Measurements from ENCODE around the gene SURF4. TPM values are rescaled to one million over a fixed set of nuclear protein-coding genes. Genes with fewer than 3 reads are reported as not detected.

SURF4 gene
- total RNA-seq, 1 donor from 2014 or later, result 188 TPM

- Histone ChIP-seq H3K27me3 (ENCODE audit: control insufficient read depth, insufficient read depth, low read length) (no peaks in the 10 kb centered on the region), H3K4me3 (ENCODE audit: low read depth, low read length) (no peak overlapping the region), H3K36me3 (ENCODE audit: control insufficient read depth, insufficient read depth, low read length) (peaks cover 2% of the 10 kb centered on the region)
- DNase-seq (ENCODE audit: low read depth), result no peak
- TF ChIP-seq, protein P1, sequence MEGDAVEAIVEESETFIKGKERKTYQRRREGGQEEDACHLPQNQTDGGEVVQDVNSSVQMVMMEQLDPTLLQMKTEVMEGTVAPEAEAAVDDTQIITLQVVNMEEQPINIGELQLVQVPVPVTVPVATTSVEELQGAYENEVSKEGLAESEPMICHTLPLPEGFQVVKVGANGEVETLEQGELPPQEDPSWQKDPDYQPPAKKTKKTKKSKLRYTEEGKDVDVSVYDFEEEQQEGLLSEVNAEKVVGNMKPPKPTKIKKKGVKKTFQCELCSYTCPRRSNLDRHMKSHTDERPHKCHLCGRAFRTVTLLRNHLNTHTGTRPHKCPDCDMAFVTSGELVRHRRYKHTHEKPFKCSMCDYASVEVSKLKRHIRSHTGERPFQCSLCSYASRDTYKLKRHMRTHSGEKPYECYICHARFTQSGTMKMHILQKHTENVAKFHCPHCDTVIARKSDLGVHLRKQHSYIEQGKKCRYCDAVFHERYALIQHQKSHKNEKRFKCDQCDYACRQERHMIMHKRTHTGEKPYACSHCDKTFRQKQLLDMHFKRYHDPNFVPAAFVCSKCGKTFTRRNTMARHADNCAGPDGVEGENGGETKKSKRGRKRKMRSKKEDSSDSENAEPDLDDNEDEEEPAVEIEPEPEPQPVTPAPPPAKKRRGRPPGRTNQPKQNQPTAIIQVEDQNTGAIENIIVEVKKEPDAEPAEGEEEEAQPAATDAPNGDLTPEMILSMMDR (IDR thresholded peaks at IDR 0.05; ENCODE audit: insufficient read depth, low read length, poor library complexity, severe bottlenecking), result no peak
Observed at GRCh38 chr9:133367778-133368177, 8.1 kb downstream of the SURF4 start.

DNA sequence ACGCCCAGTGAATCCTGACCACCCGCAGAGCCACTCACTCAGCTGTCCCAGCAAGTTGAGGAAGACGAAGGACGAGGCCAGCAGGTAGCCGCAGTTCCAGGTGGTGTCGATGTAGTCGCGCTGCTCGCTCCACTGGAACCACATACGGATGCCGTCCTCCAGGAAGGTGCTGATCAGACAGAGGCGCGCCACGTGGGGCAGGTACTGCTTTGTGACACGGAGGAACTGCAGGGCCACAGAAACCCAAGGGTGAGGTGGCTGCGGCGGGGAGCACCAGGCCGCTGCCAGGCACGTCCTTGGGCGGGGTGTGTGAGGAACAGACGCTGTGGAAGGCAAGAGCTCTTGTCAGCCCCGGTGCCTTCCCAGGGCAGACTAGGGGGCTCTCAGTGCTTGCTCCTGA lies 8.6 kb downstream of the SURF4 start:
- H3K4me3 ChIP-seq (ENCODE audit: low read depth, low read length), result no peak overlapping the region
- TF ChIP-seq, protein P1 (IDR thresholded peaks at IDR 0.05; ENCODE audit: insufficient read depth, low read length, poor library complexity, severe bottlenecking), result no peak
- no peaks in the 10 kb centered on the region for H3K27me3 ChIP-seq (ENCODE audit: control insufficient read depth, insufficient read depth, low read length)
- peaks cover 2% of the 10 kb centered on the region for H3K36me3 ChIP-seq (ENCODE audit: control insufficient read depth, insufficient read depth, low read length)
- DNase-seq (ENCODE audit: low read depth), result no peak

- no peaks in the 10 kb centered on the region for H3K27me3 ChIP-seq (ENCODE audit: control insufficient read depth, insufficient read depth, low read length)
- TF ChIP-seq, protein P1 (IDR thresholded peaks at IDR 0.05; ENCODE audit: insufficient read depth, low read length, poor library complexity, severe bottlenecking), result no peak
- no peak overlapping the region for H3K4me3 ChIP-seq (ENCODE audit: low read depth, low read length)
- H3K36me3 ChIP-seq (ENCODE audit: control insufficient read depth, insufficient read depth, low read length), result peaks cover 2% of the 10 kb centered on the region
- DNase-seq (ENCODE audit: low read depth), result no peak
Observed at GRCh38 chr9:133366435-133366834, 9.4 kb downstream of the SURF4 start.

DNA sequence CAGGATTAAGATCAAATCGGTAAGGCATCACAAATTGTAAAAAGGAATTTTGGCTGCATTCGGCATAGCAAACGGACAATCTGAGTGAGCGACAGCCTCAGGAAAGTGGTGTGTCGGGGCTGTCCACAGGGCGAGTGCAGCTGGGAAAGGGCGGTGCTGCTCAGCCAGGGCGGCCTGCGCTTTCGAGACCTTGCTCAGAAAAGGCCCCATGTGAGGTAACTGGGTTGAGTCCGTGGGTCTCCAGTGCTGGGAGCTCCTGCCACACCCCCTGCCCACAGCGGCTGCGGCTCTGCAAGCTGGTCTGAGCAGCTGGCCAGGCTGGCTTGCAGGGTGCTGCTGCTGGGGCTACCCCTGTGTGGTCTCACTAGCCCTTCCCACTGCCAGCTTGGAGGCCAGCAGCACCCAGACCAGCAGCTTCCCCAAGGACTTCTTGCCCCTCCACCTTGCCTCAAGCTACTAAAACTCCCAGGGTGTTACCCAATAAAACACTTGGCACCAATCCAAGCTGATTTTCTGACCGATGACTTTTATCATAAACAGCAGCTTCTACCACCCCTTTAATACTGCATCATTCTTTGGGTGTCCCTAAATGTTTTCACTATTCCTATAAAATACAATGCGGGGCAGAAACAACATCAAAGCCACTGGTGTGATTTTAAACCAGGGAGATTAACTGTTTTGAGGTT lies 13.4 kb downstream of the SURF4 start:
- Histone ChIP-seq H3K4me3 (ENCODE audit: low read depth, low read length) (no peak overlapping the region), H3K36me3 (ENCODE audit: control insufficient read depth, insufficient read depth, low read length) (no peaks in the 10 kb centered on the region), H3K27me3 (ENCODE audit: control insufficient read depth, insufficient read depth, low read length) (no peaks in the 10 kb centered on the region)
- TF ChIP-seq, protein P1 (IDR thresholded peaks at IDR 0.05; ENCODE audit: insufficient read depth, low read length, poor library complexity, severe bottlenecking), result no peak
- no peak for DNase-seq (ENCODE audit: low read depth)

DNA sequence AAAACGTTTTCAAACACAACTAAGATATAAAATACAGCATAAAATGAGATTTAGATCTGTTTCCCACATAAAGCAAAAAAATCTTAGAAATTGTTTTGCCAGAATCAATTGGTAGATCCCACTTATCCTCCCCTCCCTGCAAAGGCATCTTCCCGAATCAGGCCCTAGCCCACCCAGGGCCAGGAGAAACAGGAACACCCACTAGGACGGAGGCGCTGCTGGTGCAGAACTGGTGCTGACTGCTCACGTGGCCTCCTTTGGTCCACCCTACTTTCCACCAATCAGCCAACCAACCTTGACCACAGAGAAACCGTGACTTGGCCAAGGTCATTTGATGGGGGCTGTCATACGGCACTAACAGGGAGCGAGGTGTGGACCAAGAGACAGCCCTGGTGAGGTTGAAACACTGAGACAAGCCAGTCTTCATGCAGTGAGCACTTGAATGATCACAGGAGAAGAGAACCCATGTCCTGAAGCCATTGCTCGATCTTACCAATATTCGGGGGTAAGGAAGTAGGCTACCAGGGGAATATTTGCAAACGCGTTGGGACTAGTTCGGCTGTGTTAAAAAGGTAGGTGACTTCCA lies 14.3 kb downstream of the SURF4 start:
- Histone ChIP-seq H3K36me3 (ENCODE audit: control insufficient read depth, insufficient read depth, low read length) (no peaks in the 10 kb centered on the region), H3K27me3 (ENCODE audit: control insufficient read depth, insufficient read depth, low read length) (no peaks in the 10 kb centered on the region), H3K4me3 (ENCODE audit: low read depth, low read length) (no peak overlapping the region)
- DNase-seq (ENCODE audit: low read depth), result no peak
- TF ChIP-seq, protein P1 (IDR thresholded peaks at IDR 0.05; ENCODE audit: insufficient read depth, low read length, poor library complexity, severe bottlenecking), result no peak
